ENCODE measurements around the gene NRF1.
"Not testable (repeated sequence)": the region's sequence is repeated elsewhere in the genome, so short reads cannot be mapped to it uniquely, and the experiment has no call there.

NRF1 gene

GRCh38 chr7:129782818-129783583 is 171.5 kb downstream of the NRF1 start:
- DNase-seq (ENCODE audit: low spot score) = no peak

- no peak for DNase-seq (ENCODE audit: low spot score)
Observed at GRCh38 chr7:129783584-129783919, 172.0 kb downstream of the NRF1 start.

GRCh38 chr7:129784437-129784782 is 172.9 kb downstream of the NRF1 start:
- DNase-seq (ENCODE audit: low spot score) = no peak

DNA sequence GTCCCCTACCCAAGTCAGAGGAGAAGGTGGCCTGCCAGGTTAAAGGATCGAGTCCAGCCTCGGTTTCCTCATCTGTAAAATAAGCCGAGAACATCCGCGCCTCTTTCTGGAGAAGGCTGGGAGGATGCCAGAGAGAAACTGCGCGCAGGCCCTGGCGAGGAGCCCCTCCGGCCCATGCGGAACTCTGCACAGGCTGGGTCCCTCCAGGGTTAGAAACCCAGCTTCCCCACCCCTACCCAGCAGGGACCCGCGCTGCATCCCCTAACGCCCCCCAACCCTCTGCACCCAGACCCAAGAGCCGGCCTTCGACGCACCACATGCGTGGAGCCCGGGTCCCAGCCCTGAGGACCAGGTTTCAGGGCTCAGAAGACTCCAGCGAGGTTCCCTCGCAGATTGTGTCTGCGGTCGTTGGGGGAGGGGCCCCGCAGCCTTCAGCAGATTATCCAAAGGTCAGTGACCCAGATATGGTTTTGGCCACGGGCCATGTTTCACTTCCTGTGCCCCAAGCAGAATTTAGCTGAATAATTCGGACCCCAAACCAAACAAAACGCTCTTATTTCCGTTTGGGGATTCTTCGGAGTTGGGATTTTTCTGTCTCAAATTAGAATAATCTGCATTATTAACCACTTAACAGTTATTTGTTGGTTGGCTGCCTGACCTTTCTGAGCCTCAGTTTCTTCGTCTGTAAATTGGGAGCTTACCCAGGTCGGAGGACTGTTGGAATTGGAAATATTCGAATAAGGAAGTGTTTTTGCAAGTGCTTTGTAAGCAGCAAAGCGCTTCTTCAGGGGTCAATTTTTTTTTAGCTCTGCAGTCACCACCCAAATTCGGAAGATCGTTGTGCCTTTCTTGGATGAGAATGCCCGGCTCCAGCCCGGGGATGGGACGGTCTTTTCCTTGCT is 173.5 kb downstream of the NRF1 start:
- no peak for DNase-seq (ENCODE audit: low spot score)

- DNase-seq (ENCODE audit: low spot score) = no peak
Observed at GRCh38 chr7:129785685-129786514, 174.4 kb downstream of the NRF1 start.

DNA sequence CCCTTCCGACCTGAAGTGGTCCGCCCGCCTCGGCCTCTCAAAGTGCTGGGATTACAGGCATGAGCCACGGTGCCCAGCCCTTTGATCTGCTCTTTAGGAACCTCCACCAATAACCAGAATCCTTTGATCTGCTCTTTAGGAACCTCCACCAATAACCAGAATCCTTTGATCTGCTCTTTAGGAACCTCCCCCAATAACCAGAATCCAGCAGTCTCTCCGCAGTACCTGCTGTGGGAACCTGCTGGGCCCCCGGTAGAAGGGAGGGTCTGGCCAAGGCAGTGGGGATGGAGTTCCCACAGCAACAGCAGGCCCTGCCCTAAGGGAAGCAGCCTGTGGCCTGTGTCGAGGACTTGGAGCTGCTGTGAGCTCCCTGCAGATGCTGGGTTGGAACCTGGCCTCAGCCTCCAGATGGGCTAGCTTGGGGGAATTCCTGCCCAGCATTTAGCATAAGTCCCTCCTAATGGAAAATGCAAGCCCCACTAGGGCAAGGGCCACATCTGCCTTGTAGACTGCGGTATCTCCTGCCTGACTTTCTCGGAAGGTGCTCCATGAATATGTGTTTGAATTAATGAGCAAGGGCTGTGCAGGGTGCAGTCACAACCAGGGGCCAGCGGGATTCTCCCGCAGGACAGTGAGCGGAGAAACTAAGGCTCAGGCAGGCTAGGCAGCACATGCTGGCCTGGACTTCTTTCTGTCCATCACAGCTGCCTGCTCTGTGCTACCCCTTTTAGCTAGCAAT is 175.5 kb downstream of the NRF1 start:
- no peak for DNase-seq (ENCODE audit: low spot score)

DNA sequence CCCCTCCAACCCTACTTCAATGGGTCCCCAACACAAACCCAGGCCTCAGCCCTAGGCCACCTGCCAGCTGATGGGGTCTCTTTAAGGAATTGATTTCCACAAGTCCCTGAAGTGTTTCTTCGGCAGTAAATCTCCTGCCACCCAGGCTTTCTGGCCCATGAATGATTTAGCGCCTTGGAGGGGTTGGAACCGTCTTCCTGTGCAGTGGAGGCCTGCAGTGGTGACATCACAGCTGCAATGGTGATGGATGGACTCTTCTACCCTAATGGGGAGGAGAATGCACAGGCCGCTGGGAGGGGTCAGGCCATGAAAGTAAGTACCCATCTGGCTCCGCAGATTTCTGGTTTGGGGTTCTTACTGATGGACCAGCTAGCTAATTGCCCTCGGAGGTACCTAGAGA is 177.5 kb downstream of the NRF1 start:
- DNase-seq (ENCODE audit: low spot score) = no peak

GRCh38 chr7:129789652-129790051 is 178.1 kb downstream of the NRF1 start:
- no peak for DNase-seq (ENCODE audit: low spot score)

- DNase-seq (ENCODE audit: low spot score) = no peak
Observed at GRCh38 chr7:129790136-129790535, 178.6 kb downstream of the NRF1 start.

DNA sequence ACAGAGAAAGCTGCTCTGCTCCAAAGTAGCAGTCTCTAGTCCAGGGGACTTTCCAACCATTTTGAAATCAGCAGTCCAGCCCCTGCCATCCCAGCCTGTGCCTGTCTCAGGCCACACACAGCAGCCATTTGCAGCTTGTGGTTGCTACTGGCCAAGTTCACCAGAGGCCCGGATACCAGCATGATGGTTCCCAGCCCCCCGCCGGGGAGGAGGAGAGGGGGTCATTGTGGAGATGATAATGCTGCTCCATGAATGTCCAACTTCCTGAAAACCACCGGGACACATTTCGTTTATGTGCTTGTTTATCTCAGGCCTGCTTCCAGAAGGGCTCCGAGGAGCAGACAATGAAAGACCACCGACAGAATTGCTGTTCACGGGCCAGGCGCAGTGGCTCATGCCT is 181.2 kb downstream of the NRF1 start:
- DNase-seq (ENCODE audit: low spot score) = no peak

GRCh38 chr7:129793506-129794310 is 182.2 kb downstream of the NRF1 start:
- no peak for DNase-seq (ENCODE audit: low spot score)

DNA sequence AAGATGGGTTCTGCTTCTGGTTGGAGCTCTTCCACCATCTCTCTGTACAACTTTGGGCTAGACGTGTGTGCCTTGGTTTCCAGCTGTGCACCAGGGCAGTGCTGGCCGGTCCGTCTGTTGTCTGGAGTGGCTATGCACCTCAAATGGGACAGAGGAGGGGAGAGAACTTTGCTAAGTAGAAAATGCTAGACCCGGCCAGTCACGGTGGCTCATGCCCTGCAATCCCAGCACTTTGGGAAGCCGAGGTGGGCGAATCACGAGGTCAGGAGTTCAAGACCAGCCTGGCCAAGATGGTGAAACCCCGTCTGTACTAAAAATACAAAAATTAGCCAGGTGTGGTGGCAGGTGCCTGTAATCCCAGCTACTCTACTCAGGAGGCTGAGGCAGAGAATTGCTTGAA is 182.9 kb downstream of the NRF1 start:
- DNase-seq (ENCODE audit: low spot score) = not testable (repeated sequence)

DNA sequence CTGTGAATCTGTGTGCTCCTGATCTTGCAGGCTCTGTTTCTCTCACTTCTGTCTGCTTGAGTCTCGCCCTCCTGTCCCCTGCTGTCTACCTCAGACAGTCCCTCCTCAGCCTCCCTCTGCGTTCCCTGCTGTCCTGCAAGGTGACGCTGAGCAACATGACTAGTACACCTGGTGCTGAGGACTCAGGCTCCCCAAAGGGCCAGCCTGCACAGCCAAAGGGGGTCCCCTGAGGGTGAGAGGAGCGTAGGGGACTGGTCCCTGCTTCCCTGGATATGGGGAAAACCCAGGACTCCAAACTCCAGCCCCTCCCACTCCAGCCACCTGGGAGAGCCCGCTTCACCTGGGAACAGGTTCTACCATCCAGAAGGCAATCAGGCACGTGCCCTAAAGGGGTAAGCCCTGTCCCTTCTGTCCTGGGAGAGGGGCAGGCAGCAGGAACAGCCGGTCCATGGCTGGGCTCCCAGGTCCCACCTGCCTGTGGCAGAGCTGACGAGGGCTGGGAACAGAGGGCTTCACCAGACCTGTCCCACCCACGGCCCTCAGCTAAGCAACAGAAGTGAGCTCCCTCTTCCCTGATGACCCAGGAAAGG is 184.8 kb downstream of the NRF1 start:
- no peak for DNase-seq (ENCODE audit: low spot score)

DNA sequence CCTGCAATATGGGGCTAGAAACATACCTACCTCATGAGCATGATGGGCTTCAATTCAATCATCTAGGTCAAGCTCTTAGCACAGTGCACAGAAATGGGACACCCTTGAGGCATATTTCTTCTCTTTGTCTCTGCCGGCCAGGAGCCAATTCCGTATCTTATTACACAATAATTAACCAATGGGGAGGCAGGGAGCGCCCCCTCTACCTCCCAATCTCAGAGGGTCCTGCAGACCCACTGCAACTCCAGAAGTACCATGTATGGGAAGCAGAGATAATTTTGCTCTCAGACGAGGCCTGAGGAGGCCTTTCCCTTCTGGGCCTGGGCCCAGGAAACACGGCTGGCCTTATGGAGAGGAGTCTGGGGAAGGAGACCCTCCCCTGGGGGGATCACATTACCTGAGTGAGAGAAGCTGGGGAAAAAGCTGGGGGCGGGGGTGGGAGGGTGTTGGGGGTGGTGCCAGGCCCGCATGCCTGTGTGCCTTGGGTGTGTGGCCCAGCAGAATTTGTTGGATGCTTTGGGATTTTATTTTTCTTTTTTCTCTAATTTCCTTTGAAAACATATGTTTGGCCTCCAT is 185.8 kb downstream of the NRF1 start:
- DNase-seq (ENCODE audit: low spot score) = no peak

GRCh38 chr7:129798616-129799349 is 187.3 kb downstream of the NRF1 start:
- DNase-seq (ENCODE audit: low spot score) = no peak

- DNase-seq (ENCODE audit: low spot score) = no peak
Observed at GRCh38 chr7:129799350-129799955, 187.9 kb downstream of the NRF1 start.

DNA sequence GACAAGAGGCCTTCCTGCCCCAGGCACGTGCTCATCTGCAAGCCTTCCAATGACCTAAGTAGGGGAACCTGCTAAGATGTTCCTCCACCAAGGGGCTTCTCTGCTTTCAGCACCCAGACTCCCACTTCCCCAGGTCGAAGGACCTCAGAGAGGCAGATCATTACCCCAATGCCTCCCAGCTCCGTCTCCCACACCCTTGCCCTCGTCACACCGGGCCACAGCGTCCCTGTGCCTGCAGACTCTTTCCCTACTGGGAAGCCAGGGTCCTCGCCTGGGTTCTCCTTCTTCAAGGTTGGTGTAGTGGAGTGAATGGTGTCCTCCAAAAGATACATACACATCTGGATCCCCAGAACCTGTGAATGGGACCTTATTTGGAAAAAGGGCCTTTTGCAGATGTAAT is 189.4 kb downstream of the NRF1 start:
- no peak for DNase-seq (ENCODE audit: low spot score)

DNA sequence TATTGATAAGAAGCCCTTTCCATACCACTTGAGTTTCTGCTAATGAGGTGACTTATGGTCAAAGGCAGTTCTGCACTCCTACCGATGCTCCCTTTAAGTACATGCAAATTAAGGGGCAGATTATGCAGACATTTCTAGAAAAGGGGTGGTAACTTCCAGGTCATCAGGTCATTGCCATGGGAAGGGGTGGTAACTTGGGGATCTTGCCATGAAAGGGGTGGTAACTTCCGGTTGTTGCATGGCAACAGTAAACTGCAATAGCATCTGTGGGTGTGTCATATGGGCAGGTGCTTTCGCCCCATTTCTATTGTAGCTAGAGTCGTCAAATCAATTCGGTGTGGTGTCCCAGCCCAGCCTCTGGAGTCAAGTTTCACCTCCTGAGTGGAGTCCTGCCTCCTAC is 190.4 kb downstream of the NRF1 start:
- DNase-seq (ENCODE audit: low spot score) = no peak

DNA sequence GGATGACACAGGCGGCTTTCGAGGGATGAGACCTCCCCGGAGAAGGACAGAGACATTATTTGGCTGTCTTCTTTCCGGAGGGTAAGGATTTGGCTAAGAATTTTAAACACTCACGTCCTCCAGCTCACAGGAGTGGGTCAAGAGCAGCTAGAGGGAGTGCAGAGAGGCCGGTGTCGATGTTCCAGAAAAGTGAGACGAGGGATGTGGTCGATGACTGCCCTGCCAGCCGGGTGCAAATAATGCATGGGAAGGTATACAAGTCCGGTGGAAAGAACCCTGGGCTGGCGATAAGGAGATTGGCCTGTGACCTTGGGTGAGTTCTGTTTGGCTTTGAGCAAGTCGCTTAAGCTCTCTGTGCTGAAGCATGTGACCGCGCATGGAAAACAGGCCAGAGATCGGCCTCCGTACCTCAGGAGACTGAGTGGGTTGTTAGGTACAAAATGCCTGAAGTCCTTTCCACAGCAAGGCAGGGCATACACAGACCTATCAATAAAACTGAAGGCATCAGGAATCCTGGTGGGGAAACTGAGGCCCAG is 192.1 kb downstream of the NRF1 start:
- no peak for DNase-seq (ENCODE audit: low spot score)
